Stromal cell of bone marrow (primary cell): ENCODE results near the gene MINK1.
A peak's percentile ranks its signal among the peaks of the same experiment; 100 is the strongest.

ENCODE experiments used
- DNase-seq: peaks from one replicate; pipeline ENCODE4 v3.0.0-alpha.2; 2012; ENCODE audit warnings: low read depth

The MINK1 gene

GRCh38 chr17:4833178-4833940 lies at the start of gene MINK1:
Gene MINK1 (plus strand): TSS chr17:4833340. CDS start chr17:4833584, 244 bp downstream.
- peak; percentile 82 for DNase-seq

GRCh38 chr17:4785311-4786105 lies 47.6 kb upstream of the MINK1 start:
- DNase-seq = no peak

GRCh38 chr17:4786106-4786511 lies 47.0 kb upstream of the MINK1 start, which contains the start of gene VMO1:
Gene VMO1 (minus strand): TSS chr17:4786364. CDS start chr17:4786352, 12 bp downstream.
- DNase-seq = no peak

- no peak for DNase-seq
Observed at GRCh38 chr17:4786516-4786915, 46.6 kb upstream of the MINK1 start.

- DNase-seq = no peak
Observed at GRCh38 chr17:4788159-4788806, 44.9 kb upstream of the MINK1 start.

- DNase-seq = no peak
Observed at GRCh38 chr17:4788807-4789700, 44.1 kb upstream of the MINK1 start, which contains the start of gene GLTPD2. Gene GLTPD2 (plus strand): TSS chr17:4788964. CDS start chr17:4789012, 48 bp downstream.

GRCh38 chr17:4789701-4789950 lies 43.5 kb upstream of the MINK1 start:
- DNase-seq = no peak

GRCh38 chr17:4789951-4790704 lies 43.0 kb upstream of the MINK1 start:
- peak; percentile 88 for DNase-seq

GRCh38 chr17:4790705-4791088 lies 42.4 kb upstream of the MINK1 start:
- DNase-seq = no peak

- no peak for DNase-seq
Observed at GRCh38 chr17:4795168-4795567, 38.0 kb upstream of the MINK1 start.

- no peak for DNase-seq
Observed at GRCh38 chr17:4796552-4796920, 36.6 kb upstream of the MINK1 start.

- no peak for DNase-seq
Observed at GRCh38 chr17:4800462-4801196, 32.5 kb upstream of the MINK1 start.

GRCh38 chr17:4802228-4802627 lies 30.9 kb upstream of the MINK1 start, which contains the start of gene C17orf114:
Gene C17orf114 (minus strand): TSS chr17:4802328.
- no peak for DNase-seq

- no peak for DNase-seq
Observed at GRCh38 chr17:4806456-4806776, 26.7 kb upstream of the MINK1 start.

GRCh38 chr17:4806777-4807604 lies 26.1 kb upstream of the MINK1 start, which contains the start of gene PLD2:
Gene PLD2 (plus strand): TSS chr17:4807152. CDS start chr17:4807773, 621 bp downstream.
- DNase-seq = peak; percentile 65

GRCh38 chr17:4807605-4808377 lies 25.3 kb upstream of the MINK1 start:
- no peak for DNase-seq

GRCh38 chr17:4808378-4808767 lies 24.8 kb upstream of the MINK1 start:
- no peak for DNase-seq

GRCh38 chr17:4810696-4811290 lies 22.3 kb upstream of the MINK1 start:
- DNase-seq = no peak
